ENCODE measurements around the gene PCDH8.

PCDH8 gene

DNA sequence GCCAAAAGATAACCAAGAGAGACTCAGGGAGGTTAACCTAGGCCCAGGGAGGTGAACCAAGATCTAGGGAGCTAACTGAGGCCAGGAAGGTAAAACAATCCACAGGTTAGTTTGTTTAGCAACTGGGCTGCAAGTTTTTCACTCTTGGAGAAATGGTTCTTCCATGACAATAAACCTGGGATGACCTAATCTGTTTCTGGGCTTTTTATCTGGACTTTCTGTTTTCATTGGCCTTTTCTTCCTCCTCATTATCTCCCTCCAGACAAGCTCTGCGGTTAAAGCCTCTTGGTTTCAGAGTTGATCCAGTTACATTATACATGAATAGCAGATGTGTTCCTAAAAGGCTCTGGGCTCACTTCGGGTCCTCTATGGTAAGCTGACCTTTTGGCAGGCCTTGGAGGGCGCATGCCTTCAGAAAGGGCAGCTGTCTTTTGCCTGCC is 44.2 kb downstream of the PCDH8 start:
- TF ChIP-seq, protein P1, sequence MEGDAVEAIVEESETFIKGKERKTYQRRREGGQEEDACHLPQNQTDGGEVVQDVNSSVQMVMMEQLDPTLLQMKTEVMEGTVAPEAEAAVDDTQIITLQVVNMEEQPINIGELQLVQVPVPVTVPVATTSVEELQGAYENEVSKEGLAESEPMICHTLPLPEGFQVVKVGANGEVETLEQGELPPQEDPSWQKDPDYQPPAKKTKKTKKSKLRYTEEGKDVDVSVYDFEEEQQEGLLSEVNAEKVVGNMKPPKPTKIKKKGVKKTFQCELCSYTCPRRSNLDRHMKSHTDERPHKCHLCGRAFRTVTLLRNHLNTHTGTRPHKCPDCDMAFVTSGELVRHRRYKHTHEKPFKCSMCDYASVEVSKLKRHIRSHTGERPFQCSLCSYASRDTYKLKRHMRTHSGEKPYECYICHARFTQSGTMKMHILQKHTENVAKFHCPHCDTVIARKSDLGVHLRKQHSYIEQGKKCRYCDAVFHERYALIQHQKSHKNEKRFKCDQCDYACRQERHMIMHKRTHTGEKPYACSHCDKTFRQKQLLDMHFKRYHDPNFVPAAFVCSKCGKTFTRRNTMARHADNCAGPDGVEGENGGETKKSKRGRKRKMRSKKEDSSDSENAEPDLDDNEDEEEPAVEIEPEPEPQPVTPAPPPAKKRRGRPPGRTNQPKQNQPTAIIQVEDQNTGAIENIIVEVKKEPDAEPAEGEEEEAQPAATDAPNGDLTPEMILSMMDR (IDR thresholded peaks at IDR 0.05) = no peak
- no peak for DNase-seq (ENCODE audit: low spot score)
- Histone ChIP-seq H3K27ac (no peak overlapping the region), H3K4me3 (no peak overlapping the region)

DNA sequence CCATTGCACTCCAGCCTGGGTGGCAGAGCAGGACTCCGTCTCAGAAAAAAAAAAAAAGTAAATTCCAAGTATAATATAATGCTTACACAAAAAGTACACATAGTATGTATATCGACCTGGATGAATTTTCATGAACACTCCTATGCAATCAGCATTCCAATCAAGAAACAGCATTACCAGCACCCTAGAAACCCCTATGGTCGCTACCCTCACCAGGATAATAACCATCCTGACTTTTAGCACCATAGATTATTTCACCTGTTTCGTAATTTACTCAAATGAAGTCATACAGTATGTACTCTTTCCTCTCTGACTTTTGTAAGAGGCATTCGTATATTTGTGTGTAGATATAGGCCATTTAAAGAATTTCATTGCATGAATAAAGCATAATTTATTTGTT is 47.6 kb downstream of the PCDH8 start:
- TF ChIP-seq, protein P1 (IDR thresholded peaks at IDR 0.05) = no peak
- Histone ChIP-seq H3K27ac (no peak overlapping the region), H3K4me3 (no peak overlapping the region)
- DNase-seq (ENCODE audit: low spot score) = no peak

DNA sequence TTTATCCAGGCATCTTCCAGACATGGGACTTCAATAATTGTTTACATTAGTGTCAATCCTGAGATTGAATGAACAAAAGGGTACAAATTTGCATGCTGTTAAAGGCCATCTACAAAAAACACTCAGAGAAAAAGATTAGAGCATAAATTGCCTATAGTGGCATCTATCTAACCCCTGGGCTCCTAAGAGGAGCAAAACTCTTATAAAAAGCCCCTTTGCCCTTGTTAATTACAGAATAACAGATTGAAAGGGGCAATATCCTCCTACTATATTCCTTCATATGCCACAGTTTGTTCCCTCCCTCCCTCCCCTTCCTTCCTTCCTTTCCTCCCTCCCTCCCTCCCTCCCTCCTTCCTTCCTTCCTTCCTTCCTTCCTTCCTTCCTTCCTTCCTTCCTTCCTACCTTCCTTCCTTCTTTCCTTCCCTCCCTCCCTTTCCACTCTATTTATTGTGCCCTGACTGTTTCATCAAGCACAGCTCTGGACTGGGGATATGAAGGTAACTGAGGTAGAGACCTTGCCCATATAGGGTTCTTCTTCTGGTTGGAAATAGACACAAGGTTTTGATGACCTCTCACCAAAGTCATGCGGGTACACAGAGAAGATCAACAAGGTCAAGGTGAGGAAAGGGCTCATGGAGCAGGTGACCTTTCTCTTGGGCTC is 49.5 kb downstream of the PCDH8 start:
- Histone ChIP-seq H3K4me3 (no peak overlapping the region), H3K27ac (no peak overlapping the region)
- TF ChIP-seq, protein P1 (IDR thresholded peaks at IDR 0.05) = no peak
- DNase-seq (ENCODE audit: low spot score) = no peak

DNA sequence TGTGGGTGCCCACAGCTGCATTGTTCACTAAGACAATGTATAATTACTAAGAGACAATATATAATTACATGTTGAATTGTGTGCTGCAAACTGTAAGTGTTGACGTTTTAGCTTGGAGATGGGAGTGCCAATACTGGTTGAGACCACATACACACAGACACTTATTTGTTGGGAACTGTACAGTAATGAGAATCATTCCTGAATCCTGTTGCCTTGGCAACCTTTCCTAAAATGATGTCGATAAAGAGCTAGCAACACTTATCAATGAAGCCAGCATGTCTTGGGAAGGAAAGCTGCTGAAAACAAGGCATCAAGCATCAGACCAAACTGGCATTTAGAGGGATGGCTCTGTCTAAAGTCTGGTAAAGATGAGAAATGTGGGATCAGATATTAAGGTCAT is 51.3 kb downstream of the PCDH8 start:
- no peak overlapping the region for H3K4me3 ChIP-seq
- no peak for DNase-seq (ENCODE audit: low spot score)
- TF ChIP-seq, protein P1 (IDR thresholded peaks at IDR 0.05) = no peak
- no peak overlapping the region for H3K27ac ChIP-seq

DNA sequence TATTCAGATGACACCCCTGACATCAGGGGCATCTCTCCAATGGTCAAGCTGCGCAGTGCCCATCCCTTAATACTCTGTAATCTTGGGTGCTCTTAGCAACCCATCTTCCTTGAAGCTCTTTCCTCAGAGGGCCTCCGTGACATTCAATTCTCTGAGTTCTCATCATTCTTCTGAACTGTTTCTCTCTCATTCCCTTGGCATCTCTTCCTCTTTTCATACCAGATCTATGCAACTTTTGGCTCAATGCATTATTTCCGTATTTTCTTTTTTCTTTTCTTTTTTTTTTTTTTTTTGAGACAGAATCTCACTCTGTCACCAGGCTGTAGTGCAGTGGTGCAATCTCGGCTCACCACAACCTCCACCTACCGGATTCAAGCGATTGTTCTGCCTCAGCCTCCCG is 53.9 kb downstream of the PCDH8 start:
- Histone ChIP-seq H3K4me3 (no peak overlapping the region), H3K27ac (no peak overlapping the region)
- no peak for DNase-seq (ENCODE audit: low spot score)
- TF ChIP-seq, protein P1 (IDR thresholded peaks at IDR 0.05) = no peak

DNA sequence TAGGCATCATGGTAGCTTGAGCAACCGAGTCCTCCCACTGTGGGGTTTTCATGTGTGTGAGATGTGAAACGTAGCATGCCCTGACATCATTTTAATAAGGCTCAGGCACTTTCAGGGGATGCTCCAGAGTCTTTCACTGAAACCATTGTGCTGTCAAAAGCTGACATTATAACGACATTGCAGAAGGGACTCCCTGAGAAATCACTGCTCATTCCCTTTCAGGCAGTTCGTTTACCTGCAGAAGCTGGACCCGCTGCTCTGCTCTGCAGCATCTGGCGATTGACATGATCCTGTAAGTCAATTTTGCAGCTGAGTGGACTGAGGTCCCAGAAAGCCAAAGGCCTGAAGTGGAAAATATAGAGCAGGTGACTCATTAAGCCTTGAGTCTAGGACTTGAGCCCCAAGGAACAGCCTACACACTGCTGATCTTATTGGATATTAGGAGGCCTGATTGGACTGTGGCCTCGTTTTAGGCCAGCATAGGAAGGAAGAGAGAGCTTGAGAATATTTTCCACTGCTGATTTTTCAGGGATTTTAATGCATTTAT is 54.9 kb downstream of the PCDH8 start:
- no peak for DNase-seq (ENCODE audit: low spot score)
- no peak overlapping the region for H3K27ac ChIP-seq
- H3K4me3 ChIP-seq = no peak overlapping the region
- TF ChIP-seq, protein P1 (IDR thresholded peaks at IDR 0.05) = no peak
